Stimulated activated CD4-positive, alpha-beta T cell treated with anti-CD3 and anti-CD28 coated beads, TNF-alpha, amount 100 ng/mL, for 1 hour (primary cell): ENCODE data around the gene SLF2.

Source experiments
- DNase-seq, 3 donors: peaks; one replicate each; pipeline ENCODE4 v3.0.0-alpha.2; 2020; ENCODE audit warnings: low read depth in 3 of 3, low spot score in 1 of 3

SLF2 gene

GRCh38 chr10:100901051-100901450 is 11.7 kb upstream of the SLF2 start:
- no peak for DNase-seq

- DNase-seq, result no peak
These were observed 10.1 kb upstream of the SLF2 start for GRCh38 chr10:100902622-100903021.

- DNase-seq, result no peak
These were observed 7.8 kb upstream of the SLF2 start for GRCh38 chr10:100904917-100905316.

DNA sequence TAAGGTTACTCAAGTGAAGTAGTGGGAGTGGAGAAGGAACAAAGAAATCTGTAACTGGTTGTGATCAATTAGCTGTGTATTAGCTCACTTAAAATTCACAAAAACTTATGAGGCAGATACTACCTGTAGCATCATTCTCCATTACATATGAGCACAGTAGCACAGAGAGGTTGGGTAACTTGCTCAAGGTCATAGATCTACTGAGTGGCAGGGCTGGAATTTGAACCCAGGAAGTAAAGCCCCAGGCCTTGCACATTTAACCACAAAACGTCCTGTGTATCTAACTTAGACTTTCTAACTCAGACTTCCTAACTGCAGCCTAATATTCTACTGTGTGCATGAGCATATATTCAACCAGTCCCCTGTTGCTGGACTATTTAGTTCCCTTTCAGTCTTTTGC is 5.6 kb upstream of the SLF2 start:
- no peak for DNase-seq

DNA sequence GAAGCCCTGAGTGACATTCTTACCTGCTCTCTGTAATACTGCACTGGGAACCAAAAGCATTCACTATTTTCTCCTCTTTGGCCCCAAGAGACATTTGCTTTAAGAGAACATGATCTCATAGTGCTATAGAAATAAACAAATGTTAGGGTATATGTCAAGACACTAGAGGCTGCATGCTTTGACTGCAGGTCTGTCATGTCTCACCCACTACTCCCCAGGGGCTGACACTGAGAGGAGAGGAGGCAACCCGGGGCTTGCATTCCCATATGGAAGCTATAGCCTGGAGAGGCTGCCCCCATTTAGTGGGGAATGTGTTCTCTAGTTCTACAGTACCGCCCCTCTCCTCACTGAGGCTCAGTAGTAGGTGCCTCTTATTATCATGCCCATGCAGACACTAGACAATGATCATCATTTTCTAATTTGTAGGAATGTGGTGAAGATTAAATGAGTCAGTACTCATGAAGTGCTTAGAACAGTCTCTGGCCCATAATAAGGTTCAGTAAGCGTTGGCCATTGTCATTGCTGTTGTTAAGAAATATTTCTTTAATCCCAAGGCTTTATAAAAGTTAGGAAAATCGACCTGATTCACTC is 4.9 kb upstream of the SLF2 start:
- DNase-seq, result no peak

DNA sequence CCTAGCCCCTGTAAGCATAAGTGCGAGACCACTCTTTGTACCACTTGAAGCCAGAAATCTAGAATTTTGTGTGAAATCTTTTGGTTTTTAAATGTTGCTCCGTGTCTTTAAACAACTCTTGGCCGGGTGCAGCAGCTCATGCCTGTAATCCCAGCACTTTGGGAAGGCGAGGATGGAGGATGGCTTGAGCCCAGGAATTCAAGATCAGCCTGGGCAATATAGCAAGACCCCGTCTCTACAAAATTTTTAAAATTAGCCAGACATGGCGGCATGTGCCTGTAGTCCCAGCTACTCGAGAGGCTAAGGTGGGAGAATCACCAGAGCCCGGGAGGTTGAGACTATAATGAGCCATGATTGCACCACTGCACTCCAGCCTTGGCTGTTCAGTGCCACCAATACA is 4.4 kb upstream of the SLF2 start:
- no peak for DNase-seq

GRCh38 chr10:100909501-100910263 is 3.1 kb upstream of the SLF2 start:
- DNase-seq, result no peak

DNA sequence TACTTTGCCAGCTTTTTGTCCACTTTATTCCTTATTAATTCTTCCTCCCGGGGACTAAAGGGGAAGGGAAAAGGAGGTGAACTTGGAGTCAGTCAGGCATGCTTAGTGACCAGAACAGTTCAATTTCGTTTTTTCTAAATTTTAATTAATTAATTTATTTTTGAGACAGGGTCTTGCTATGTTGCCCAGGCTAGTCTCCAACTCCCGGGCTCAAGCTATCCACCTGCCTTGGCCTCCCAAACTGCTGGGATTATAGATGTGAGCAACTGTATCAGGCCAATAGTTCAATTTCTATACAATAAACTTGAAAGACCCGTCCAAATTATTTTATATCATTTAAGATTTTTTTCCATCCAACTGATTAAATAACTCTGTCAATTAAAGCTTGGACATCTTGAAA is 1.3 kb upstream of the SLF2 start:
- no peak for DNase-seq

- DNase-seq, result no peak
These were observed 654 bp upstream of the SLF2 start for GRCh38 chr10:100912013-100912604.

DNA sequence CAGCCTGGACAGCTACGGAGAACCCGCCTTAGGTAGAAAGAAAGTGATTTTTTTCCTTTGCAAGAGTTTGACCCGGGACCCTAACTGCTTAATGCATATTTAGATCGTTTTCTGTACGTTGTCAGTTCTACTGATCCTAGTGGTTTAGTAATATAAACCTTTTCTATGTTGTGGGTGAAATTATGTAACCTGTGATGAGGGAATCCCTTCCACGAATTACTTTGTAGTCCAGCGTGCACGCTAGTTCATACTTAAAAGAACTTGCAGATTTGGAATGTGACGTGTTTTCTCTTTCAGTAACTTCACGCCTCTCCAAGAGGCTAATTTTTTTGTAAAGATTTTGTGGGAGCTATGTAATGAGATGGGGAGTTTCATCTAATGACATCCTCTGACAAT is 705 bp downstream of the SLF2 start:
- no peak for DNase-seq

DNA sequence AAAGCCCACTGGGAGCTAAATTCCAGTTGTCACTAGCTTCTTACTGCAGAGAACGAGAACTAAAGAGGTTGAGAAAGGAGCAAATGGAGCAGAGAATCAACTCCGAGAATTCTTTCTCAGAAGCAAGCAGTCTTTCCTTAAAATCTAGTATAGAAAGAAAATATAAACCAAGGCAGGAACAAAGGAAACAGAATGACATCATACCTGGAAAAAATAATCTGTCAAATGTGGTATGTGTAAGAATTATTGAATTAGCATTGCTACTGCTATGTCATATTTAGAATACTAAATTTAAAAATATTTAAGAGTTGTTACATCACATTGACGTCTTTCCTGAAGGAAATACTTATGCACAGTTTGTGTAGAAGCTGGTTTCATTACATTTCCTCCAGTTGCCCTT is 4.3 kb downstream of the SLF2 start:
- no peak for DNase-seq

DNA sequence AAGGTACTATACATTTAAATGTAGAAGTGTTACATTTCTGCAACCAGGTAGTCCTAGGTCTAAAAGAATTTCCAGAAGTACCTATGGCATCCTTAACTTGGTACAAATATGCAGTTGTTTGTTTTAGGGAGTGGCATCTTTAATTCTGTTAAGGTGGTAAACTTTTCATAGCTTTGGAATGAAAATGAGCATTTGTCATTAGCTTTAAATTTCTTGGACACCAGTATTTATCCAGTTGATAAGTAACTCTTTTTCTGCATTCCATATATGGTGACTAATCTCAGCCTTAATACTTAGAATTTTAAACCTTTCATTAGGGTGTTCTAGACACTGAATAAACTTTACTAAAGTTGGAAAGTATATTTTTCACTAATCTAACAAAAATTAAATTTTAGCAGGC is 10.8 kb downstream of the SLF2 start:
- DNase-seq, result no peak

DNA sequence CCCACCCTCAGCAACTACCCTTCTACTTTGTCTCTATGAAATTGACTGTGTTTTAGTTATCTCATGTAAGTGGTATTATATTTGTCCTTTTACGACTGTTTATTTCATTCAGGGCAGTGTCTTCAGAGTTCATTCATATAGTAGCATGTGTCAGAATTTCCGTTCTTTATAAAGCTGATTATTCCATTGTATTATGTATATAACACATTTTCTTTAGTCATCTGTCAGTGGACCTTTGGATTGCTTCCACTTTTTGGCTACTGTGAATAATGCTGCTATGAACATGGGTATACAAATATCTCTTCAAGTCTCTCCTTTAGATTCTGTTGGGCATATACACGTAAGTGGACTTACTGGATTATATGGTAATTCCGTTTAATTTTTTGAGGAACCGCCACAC is 14.5 kb downstream of the SLF2 start:
- DNase-seq, result no peak

DNA sequence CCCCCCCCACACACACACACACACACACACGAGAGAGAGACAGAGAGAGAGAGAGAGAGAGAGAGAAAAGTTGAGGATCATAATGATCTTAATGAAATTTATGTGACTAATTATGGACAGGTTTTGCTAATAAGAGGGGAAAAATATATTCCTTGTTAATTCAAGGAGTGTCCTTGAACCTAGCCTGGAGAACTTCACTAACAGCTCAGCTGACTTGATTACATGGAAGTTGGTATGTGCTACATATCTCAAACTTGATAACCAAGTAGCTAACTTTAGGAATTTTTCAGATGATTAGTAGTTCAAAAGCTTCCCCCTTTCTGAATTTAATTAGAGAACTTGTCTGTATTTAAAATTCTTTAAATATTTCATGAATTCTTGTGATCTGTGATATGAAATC is 15.3 kb downstream of the SLF2 start:
- no peak for DNase-seq

DNA sequence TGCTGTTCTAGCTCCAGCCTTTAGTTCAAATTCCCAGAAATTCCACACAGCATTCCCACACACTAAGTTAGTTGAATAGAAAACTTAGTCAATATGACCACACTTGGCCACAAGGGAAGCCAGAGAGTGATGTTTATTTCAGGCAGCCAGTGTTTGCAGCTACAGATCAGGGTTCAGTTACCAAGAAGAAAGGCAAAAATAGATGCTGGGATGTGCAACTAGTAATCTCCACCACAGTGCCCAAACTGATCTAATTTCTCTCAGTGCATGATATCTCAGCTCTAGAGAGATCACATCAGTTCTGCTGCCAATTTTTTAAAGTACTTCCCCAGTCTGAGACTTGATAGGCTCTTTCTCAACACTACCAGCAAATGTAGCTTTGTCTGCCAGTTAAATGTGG is 17.6 kb downstream of the SLF2 start:
- no peak for DNase-seq

DNA sequence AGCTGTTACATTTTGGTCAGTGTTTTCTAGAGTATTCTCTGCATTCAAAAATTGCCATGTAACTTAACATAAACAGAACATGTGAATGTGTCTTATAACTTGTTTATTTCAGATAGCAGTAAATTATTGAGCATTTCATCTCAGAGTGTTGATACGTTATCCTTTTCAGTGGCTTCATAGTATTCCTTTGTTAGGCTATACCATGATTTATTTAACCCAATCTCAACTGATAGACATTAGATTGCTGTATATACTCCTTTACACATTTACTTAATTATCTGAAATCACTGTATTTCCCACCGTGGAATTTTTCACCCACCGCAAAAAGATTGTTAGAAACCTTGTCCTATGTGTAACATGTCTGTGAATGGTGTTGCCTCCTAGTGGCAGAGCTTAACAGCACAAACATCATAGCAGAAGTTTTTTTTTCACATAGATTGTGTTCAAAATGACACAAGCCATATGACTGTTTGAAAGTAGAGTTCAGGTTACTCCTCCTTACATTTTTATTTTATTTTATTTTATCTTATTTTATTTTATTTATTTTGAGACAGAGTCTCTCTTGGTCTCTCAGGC is 21.4 kb downstream of the SLF2 start:
- no peak for DNase-seq

DNA sequence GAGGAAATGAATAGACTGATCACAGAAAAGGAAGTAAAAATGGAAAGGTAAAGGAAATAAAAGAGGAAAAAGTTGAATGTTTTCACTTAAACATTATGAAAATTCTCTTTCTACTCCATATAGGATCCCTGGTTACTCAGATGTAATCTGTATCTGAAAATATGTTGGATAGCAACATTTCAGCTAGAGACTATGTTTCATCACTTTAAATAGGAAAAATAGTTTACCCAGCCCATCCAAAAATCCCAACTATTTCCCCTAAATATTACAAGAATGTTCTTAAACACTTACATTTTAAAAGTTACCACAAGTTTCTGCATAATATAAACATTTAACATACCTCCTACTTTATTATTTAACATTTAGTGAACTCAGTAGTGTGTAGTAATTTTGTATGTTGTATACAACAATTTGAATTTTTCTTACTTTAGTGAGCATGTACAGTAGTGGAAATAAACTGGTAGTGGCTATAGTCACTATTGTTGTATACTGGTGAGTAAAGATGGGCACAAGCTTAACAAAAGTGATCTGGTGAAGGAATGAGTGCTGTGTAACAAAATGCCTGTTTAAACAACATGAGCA is 27.1 kb downstream of the SLF2 start:
- DNase-seq, result no peak

- DNase-seq, result no peak
These were observed 29.5 kb downstream of the SLF2 start for GRCh38 chr10:100942229-100942628.

- no peak for DNase-seq
These were observed 30.7 kb downstream of the SLF2 start for GRCh38 chr10:100943508-100943907.

DNA sequence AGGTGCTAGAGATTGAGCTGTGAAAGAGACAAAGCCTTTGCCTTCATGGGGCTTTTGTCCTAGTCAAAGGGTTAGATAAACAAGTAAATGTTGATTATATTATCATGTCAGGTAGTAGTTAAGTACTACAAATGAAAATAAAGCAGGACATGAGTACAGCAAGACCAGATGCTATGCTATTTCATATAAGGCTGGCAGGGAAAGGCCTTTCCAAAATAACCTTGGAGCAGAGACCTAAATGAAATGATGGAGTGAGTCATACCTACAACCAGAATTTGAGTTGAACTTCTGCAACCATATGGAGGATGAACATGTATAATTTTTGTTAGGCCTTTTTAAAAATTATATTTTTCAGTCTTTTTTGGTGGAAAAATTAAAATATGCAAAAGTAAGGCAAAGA is 33.0 kb downstream of the SLF2 start:
- DNase-seq, result no peak

- no peak for DNase-seq
These were observed 36.2 kb downstream of the SLF2 start for GRCh38 chr10:100948916-100949315.

DNA sequence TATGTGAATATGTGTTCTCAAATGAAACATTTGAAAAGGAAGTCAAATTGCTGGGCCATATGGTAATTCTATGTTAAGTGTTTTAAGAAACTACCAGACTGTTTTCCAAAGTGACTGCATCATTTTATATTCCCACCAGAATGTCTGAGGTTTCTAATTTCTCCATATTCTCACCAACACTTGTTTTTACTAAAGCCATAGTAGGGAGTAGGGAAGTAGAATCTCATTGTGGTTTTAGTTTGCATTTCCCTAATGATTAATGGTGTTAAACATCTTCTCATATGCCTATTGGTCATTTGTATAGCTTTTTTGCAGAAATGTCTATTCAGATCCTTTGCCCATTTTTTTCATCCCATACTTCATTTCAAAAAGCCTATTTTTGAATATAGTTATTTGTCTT is 47.5 kb downstream of the SLF2 start:
- DNase-seq, result no peak
